HCT116 (cell line): ENCODE data around the gene DHX57. TPM values are rescaled to one million over a fixed set of nuclear protein-coding genes. Genes with fewer than 3 reads are reported as not detected.

Experiments used
- ATAC-seq: fragments of 200-7000 bp; cut with Tn5 transposase; 2 replicates; pipeline ENCODE4 v1.9.1; 2020; ENCODE audit warnings: mild to moderate bottlenecking, moderate library complexity
- BruUV-seq: library from RNA; stranded (reverse); fragments of 400-500 nt; replicated peaks from 2 replicates; lab custom pipeline; 2021; lab: Mats Ljungman, UMichigan
- CTCF ChIA-PET: fragments of 300-600 bp; sonication (Branson Sonifier 250); formaldehyde crosslinking; loops from one replicate; lab custom pipeline; 2021; ENCODE audit warnings: antibody characterized with exemption; lab: Charles Lee
- POLR2A ChIA-PET: fragments of 300-600, 350-600 bp; sonication (Branson Sonifier 250); formaldehyde crosslinking; loops from one replicate; lab custom pipeline; 2021; ENCODE audit warnings: antibody characterized with exemption; lab: Charles Lee
- RAD21 ChIA-PET, 2 experiments: fragments of 300-600 bp; sonication (Branson Sonifier 250); formaldehyde crosslinking; loops; one replicate each; lab custom pipeline; 2023; ENCODE audit warnings: low total read pairs in 2 of 2; ENCODE audit not compliant: uncharacterized antibody in 2 of 2, unreplicated experiment in 2 of 2, low non-redundant PET in 1 of 2; lab: Charles Lee
- DNase-seq: peaks from one replicate; pipeline ENCODE4 v3.0.0-alpha.2; 2010; ENCODE audit warnings: low read depth, low spot score
- H2AFZ ChIP-seq: fragments of 200-600 bp; shearing (Covaris generic), sonication (generic); 2 replicates; pipeline ENCODE4 v1.6.1; 2017; ENCODE audit warnings: low read depth, mixed run types, mixed read lengths, antibody characterized with exemption, low read length; ENCODE audit not compliant: poor library complexity, severe bottlenecking
- H3K27ac ChIP-seq: 2 replicates; pipeline ENCODE4 v1.5.1; 2012; ENCODE audit warnings: low read depth, low read length
- H3K27me3 ChIP-seq: fragments of 200-600 bp; sonication (generic); 2 replicates; pipeline ENCODE4 v1.6.1; 2016; ENCODE audit warnings: mixed run types, low read length, mixed read lengths; ENCODE audit not compliant: insufficient read depth
- H3K36me3 ChIP-seq, 2 experiments: fragments of 200-500 bp in 1 of 2; fragments of 200-600 bp in 1 of 2; sonication (Bioruptor generic) in 1 of 2; sonication (generic) in 1 of 2; 2 replicates each; pipeline versions ENCODE4 v1.5.1 to v1.6.1; 2014 to 2016; ENCODE audit warnings: low read length in 2 of 2, inconsistent platforms in 1 of 2, mixed read lengths in 1 of 2, mixed run types in 1 of 2; ENCODE audit not compliant: insufficient read depth in 2 of 2, control insufficient read depth in 1 of 2
- H3K4me1 ChIP-seq, 2 experiments: fragments of 200-600 bp in 1 of 2; sonication (generic) in 1 of 2; 2 replicates each; pipeline versions ENCODE4 v1.5.1 to v1.6.1; 2012 to 2017; ENCODE audit warnings: low read length in 2 of 2, inconsistent platforms in 1 of 2, mild to moderate bottlenecking in 1 of 2, mixed read lengths in 1 of 2, mixed run types in 1 of 2, moderate library complexity in 1 of 2; ENCODE audit not compliant: insufficient read depth in 2 of 2, control insufficient read depth in 1 of 2
- H3K4me2 ChIP-seq: fragments of 200-600 bp; sonication (generic); 2 replicates; pipeline ENCODE4 v1.6.1; 2017; ENCODE audit warnings: mixed run types, low read length, mixed read lengths
- H3K4me3 ChIP-seq, 2 experiments: fragments of 200-600 bp in 1 of 2; sonication (generic) in 1 of 2; replicated peaks in 1 of 2; 2 replicates each; pipeline ENCODE4 v1.5.1; 2011 to 2016; ENCODE audit warnings: low read length in 2 of 2, control low read depth in 1 of 2, low read depth in 1 of 2, mild to moderate bottlenecking in 1 of 2, mixed read lengths in 1 of 2, mixed run types in 1 of 2
- H3K79me2 ChIP-seq: fragments of 200-600 bp; sonication (generic); 2 replicates; pipeline ENCODE4 v1.6.1; 2017; ENCODE audit warnings: mild to moderate bottlenecking, mixed run types, low read length, moderate library complexity, mixed read lengths; ENCODE audit not compliant: insufficient read depth
- H3K9ac ChIP-seq: fragments of 200-600 bp; sonication (generic); 2 replicates; pipeline ENCODE4 v1.6.1; 2016; ENCODE audit warnings: low read length, mixed read lengths
- H3K9me2 ChIP-seq: fragments of 200-600 bp; sonication (generic), shearing (Covaris generic); 2 replicates; pipeline ENCODE4 v1.6.1; 2017; ENCODE audit warnings: mixed run types, mild to moderate bottlenecking, moderate library complexity; ENCODE audit not compliant: insufficient read depth
- H3K9me3 ChIP-seq, 2 experiments: fragments of 200-500 bp in 1 of 2; fragments of 200-600 bp in 1 of 2; sonication (Bioruptor generic) in 1 of 2; sonication (generic) in 1 of 2; 2 replicates each; pipeline ENCODE4 v1.6.1; 2014 to 2017; ENCODE audit warnings: low read length in 2 of 2, mixed read lengths in 2 of 2, inconsistent platforms in 1 of 2, low read depth in 1 of 2, mild to moderate bottlenecking in 1 of 2, mixed run types in 1 of 2, moderate library complexity in 1 of 2; ENCODE audit not compliant: control insufficient read depth in 1 of 2, insufficient read depth in 1 of 2
- H4K20me1 ChIP-seq: fragments of 200-600 bp; sonication (generic), shearing (Covaris generic); 2 replicates; pipeline ENCODE4 v1.6.1; 2017; ENCODE audit warnings: mixed run types, mild to moderate bottlenecking, moderate library complexity; ENCODE audit not compliant: insufficient read depth
- CEBPB ChIP-seq: IDR thresholded peaks from 2 replicates; pipeline ENCODE4 v1.6.1; 2012; ENCODE audit warnings: low read depth
- ELF1 ChIP-seq: IDR thresholded peaks from 2 replicates; pipeline ENCODE4 v1.6.1; 2012; ENCODE audit warnings: low read depth, borderline replicate concordance
- EZH2 ChIP-seq: fragments of 200-600 bp; sonication (generic); IDR thresholded peaks from 2 replicates; pipeline ENCODE4 v1.6.1; 2017; ENCODE audit warnings: antibody characterized with exemption, mixed run types
- FOSL1 ChIP-seq: IDR thresholded peaks from 2 replicates; pipeline ENCODE4 v1.6.1; 2012; ENCODE audit warnings: low read depth
- JUND ChIP-seq: IDR thresholded peaks from 2 replicates; pipeline ENCODE4 v1.6.1; 2012
- SIN3A ChIP-seq: IDR thresholded peaks from 2 replicates; pipeline ENCODE4 v1.6.1; 2012; ENCODE audit warnings: low read depth
- SP1 ChIP-seq: IDR thresholded peaks from 2 replicates; pipeline ENCODE4 v1.6.1; 2012; ENCODE audit warnings: low read depth
- TCF7L2 ChIP-seq: IDR thresholded peaks from 2 replicates; pipeline ENCODE4 v1.7.0; 2011; ENCODE audit warnings: borderline replicate concordance, inconsistent platforms; ENCODE audit not compliant: insufficient read depth, insufficient read length; ENCODE audit errors: extremely low read depth
- ZNF274 ChIP-seq: fragments of 200-500 bp; sonication (Bioruptor generic); IDR thresholded peaks from 2 replicates; pipeline ENCODE4 v1.6.1; 2014; ENCODE audit warnings: mild to moderate bottlenecking, low read depth, low read length, inconsistent platforms
- intact Hi-C: fragments of 100-400 bp; cut with micrococcal nuclease; formaldehyde crosslinking; loops from 2 replicates; pipeline ENCODE4 v1.10.0; 2022
- total RNA-seq: library from RNA; stranded (reverse); gene quantifications from one replicate; pipeline ENCODE4 v1.2.1, GENCODE V29; 2021; ENCODE audit not compliant: unreplicated experiment
- TF ChIP-seq, protein P1 (sequence below): IDR thresholded peaks from 2 replicates; pipeline ENCODE4 v1.6.1; 2011; ENCODE audit warnings: mild to moderate bottlenecking, low read length, moderate library complexity; ENCODE audit not compliant: insufficient replicate concordance; ENCODE audit errors: extremely low read depth
- TF ChIP-seq, protein P2 (sequence below), 3 experiments: fragments of 200-600 bp in 1 of 3; sonication (generic) in 1 of 3; IDR thresholded peaks in 2 of 3; conservative IDR thresholded peaks in 1 of 3; 2 replicates each; pipeline ENCODE4 v1.5.1; 2012 to 2017; ENCODE audit warnings: low read depth in 2 of 3, low read length in 2 of 3, antibody characterized with exemption in 1 of 3, borderline replicate concordance in 1 of 3, control low read depth in 1 of 3, mild to moderate bottlenecking in 1 of 3, mixed read lengths in 1 of 3, mixed run types in 1 of 3, moderate library complexity in 1 of 3; ENCODE audit not compliant: insufficient read depth in 1 of 3
- TF ChIP-seq, protein P3 (sequence below): IDR thresholded peaks from 2 replicates; pipeline ENCODE4 v1.6.1; 2012; ENCODE audit warnings: low read depth
- TF ChIP-seq, protein P4 (sequence below): IDR thresholded peaks from 2 replicates; pipeline ENCODE4 v1.6.1; 2012

DHX57 gene
- total RNA-seq, 1 experiment from 2014 or later: 19.4 TPM

DNA sequence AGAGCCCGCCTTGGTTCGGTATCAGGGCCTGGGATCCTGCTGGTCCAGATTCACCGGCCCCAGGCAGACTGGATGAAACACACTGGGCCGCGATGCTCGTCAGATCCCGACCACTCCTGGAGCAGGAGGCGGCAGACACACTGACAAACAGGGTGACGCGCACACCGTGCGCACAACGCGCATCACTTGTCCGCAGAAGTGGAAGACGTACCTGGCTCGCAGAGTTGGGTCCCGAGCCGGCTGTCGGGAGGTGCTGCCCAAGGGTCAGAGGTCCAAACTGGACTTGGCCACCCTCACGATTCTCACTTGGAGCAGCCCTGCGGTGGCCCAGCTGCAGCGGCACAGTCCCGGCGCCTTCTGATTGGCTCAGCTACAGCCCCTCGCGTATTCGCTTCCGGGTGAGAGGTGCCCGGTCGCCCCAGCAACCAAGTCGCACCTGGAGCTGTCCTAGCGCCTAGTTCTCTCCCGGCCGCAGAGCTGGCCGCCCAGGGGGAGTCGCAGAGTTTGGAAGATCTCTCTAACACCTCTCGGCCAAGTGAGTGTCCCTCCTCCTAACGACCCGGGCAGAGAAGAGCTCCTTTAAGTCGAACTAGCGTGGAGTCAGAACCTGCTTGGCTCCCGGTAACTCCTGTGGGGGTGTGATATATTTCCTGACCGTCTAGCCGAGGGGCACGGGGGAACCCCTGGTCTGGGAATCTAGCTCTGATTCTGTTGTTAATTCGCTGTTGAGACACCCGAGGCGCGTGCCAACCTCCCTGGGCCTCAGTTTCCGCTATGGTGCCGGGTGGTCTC lies at the start of gene DHX57, which contains the start of gene MORN2 (continued):
- TF ChIP-seq, protein P1, sequence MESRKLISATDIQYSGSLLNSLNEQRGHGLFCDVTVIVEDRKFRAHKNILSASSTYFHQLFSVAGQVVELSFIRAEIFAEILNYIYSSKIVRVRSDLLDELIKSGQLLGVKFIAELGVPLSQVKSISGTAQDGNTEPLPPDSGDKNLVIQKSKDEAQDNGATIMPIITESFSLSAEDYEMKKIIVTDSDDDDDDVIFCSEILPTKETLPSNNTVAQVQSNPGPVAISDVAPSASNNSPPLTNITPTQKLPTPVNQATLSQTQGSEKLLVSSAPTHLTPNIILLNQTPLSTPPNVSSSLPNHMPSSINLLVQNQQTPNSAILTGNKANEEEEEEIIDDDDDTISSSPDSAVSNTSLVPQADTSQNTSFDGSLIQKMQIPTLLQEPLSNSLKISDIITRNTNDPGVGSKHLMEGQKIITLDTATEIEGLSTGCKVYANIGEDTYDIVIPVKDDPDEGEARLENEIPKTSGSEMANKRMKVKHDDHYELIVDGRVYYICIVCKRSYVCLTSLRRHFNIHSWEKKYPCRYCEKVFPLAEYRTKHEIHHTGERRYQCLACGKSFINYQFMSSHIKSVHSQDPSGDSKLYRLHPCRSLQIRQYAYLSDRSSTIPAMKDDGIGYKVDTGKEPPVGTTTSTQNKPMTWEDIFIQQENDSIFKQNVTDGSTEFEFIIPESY: peak; percentile 48
- TF ChIP-seq EZH2 (no peak), CEBPB (no peak), SIN3A (peak; percentile 79), ZNF274 (no peak), JUND (no peak), ELF1 (peak; percentile 34; the same call in 1 of the 2 replicates), SP1 (peak; percentile 72), TCF7L2 (peak; percentile 60)
- TF ChIP-seq, protein P2, sequence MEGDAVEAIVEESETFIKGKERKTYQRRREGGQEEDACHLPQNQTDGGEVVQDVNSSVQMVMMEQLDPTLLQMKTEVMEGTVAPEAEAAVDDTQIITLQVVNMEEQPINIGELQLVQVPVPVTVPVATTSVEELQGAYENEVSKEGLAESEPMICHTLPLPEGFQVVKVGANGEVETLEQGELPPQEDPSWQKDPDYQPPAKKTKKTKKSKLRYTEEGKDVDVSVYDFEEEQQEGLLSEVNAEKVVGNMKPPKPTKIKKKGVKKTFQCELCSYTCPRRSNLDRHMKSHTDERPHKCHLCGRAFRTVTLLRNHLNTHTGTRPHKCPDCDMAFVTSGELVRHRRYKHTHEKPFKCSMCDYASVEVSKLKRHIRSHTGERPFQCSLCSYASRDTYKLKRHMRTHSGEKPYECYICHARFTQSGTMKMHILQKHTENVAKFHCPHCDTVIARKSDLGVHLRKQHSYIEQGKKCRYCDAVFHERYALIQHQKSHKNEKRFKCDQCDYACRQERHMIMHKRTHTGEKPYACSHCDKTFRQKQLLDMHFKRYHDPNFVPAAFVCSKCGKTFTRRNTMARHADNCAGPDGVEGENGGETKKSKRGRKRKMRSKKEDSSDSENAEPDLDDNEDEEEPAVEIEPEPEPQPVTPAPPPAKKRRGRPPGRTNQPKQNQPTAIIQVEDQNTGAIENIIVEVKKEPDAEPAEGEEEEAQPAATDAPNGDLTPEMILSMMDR (IDR thresholded peaks at IDR 0.05 in 2 of 3, conservative IDR thresholded peaks at IDR 0.05 in 1 of 3; ENCODE audit: borderline replicate concordance in 1 of 3, insufficient read depth in 1 of 3, low read depth in 2 of 3, low read length in 2 of 3): no peak

GRCh38 chr2:38922902-38923301 lies 47.2 kb upstream of the DHX57 start:
- Histone ChIP-seq H3K27me3 (no peaks in the 10 kb centered on the region), H4K20me1 (no peaks in the 10 kb centered on the region), H2AFZ (no peak overlapping the region), H3K79me2 (no peaks in the 10 kb centered on the region), H3K9me3 (no peaks in the 10 kb centered on the region), H3K27ac (no peak overlapping the region), H3K4me2 (no peak overlapping the region), H3K4me1 (no peaks in the 10 kb centered on the region), H3K9ac (no peak overlapping the region), H3K4me3 (no peak overlapping the region), H3K9me2 (no peaks in the 10 kb centered on the region), H3K36me3 (no peaks in the 10 kb centered on the region)
- POLR2A ChIA-PET: no interaction called here
- BruUV-seq: no TSS peak
- intact Hi-C loops: no loop called here
- CTCF ChIA-PET: no interaction called here
- RAD21 ChIA-PET: no interaction called here
- DNase-seq (no peak), ATAC-seq (no peak)
- TF ChIP-seq SIN3A: no peak
- no peak for TF ChIP-seq EZH2
- TF ChIP-seq FOSL1: no peak
- TF ChIP-seq, protein P1: no peak
- TF ChIP-seq CEBPB: no peak
- TF ChIP-seq, protein P3, sequence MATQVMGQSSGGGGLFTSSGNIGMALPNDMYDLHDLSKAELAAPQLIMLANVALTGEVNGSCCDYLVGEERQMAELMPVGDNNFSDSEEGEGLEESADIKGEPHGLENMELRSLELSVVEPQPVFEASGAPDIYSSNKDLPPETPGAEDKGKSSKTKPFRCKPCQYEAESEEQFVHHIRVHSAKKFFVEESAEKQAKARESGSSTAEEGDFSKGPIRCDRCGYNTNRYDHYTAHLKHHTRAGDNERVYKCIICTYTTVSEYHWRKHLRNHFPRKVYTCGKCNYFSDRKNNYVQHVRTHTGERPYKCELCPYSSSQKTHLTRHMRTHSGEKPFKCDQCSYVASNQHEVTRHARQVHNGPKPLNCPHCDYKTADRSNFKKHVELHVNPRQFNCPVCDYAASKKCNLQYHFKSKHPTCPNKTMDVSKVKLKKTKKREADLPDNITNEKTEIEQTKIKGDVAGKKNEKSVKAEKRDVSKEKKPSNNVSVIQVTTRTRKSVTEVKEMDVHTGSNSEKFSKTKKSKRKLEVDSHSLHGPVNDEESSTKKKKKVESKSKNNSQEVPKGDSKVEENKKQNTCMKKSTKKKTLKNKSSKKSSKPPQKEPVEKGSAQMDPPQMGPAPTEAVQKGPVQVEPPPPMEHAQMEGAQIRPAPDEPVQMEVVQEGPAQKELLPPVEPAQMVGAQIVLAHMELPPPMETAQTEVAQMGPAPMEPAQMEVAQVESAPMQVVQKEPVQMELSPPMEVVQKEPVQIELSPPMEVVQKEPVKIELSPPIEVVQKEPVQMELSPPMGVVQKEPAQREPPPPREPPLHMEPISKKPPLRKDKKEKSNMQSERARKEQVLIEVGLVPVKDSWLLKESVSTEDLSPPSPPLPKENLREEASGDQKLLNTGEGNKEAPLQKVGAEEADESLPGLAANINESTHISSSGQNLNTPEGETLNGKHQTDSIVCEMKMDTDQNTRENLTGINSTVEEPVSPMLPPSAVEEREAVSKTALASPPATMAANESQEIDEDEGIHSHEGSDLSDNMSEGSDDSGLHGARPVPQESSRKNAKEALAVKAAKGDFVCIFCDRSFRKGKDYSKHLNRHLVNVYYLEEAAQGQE: no peak
- TF ChIP-seq, protein P4, sequence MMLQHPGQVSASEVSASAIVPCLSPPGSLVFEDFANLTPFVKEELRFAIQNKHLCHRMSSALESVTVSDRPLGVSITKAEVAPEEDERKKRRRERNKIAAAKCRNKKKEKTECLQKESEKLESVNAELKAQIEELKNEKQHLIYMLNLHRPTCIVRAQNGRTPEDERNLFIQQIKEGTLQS: no peak
